Measurements from ENCODE around the gene LTBP4. TPM values are rescaled to one million over a fixed set of nuclear protein-coding genes. Genes with fewer than 3 reads are reported as not detected.

The LTBP4 gene, protein sequence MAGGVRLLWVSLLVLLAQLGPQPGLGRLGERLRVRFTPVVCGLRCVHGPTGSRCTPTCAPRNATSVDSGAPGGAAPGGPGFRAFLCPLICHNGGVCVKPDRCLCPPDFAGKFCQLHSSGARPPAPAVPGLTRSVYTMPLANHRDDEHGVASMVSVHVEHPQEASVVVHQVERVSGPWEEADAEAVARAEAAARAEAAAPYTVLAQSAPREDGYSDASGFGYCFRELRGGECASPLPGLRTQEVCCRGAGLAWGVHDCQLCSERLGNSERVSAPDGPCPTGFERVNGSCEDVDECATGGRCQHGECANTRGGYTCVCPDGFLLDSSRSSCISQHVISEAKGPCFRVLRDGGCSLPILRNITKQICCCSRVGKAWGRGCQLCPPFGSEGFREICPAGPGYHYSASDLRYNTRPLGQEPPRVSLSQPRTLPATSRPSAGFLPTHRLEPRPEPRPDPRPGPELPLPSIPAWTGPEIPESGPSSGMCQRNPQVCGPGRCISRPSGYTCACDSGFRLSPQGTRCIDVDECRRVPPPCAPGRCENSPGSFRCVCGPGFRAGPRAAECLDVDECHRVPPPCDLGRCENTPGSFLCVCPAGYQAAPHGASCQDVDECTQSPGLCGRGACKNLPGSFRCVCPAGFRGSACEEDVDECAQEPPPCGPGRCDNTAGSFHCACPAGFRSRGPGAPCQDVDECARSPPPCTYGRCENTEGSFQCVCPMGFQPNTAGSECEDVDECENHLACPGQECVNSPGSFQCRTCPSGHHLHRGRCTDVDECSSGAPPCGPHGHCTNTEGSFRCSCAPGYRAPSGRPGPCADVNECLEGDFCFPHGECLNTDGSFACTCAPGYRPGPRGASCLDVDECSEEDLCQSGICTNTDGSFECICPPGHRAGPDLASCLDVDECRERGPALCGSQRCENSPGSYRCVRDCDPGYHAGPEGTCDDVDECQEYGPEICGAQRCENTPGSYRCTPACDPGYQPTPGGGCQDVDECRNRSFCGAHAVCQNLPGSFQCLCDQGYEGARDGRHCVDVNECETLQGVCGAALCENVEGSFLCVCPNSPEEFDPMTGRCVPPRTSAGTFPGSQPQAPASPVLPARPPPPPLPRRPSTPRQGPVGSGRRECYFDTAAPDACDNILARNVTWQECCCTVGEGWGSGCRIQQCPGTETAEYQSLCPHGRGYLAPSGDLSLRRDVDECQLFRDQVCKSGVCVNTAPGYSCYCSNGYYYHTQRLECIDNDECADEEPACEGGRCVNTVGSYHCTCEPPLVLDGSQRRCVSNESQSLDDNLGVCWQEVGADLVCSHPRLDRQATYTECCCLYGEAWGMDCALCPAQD (N-terminal part only)
- total RNA-seq = 81.2 and 83.3 TPM in 2 replicates
- 15.3 TPM for total RNA-seq (2013)
- 105 and 127 TPM in 2 replicates for polyA plus RNA-seq
- polyA minus RNA-seq = 27.4 and 58.1 TPM in 2 replicates

DNA sequence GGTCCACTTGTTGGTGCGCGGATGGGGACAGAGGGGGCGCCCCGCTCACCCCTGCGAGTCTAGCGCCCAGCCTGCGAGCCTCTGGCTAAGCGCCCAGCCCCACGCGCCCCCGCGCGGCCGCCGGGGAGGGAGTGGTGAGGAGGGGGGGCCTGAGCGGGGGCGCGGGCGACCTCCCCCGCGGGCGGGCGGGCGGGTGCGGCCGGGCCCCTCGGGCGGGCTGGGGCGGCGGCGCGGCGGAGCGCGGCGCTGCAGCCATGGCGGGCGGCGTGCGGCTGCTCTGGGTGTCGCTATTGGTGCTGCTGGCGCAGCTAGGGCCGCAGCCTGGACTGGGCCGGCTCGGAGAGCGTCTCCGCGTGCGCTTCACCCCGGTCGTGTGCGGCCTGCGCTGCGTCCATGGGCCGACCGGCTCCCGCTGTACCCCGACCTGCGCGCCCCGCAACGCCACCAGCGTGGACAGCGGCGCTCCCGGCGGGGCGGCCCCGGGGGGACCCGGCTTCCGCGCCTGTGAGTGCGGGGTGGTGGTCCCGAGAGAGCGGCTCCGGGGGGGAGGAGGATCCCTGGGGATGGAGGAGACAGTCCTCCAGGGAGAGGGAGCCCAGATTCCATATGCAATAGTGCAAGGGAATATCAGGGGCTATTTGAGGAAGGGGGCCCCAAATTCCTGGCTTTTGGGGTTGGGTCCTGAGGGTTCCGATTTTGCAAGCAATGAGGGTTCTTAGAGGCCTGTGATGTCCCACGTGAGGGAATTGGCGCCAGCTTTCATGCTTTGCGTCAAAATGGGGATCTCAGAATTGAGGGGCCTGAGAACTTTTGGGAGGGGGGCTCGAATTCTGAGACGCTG lies at the start of gene LTBP4:
Gene LTBP4, plus strand, starts transcription at position 236 of the 841 bp plus-strand sequence. Its CDS starts 19 bp downstream, at position 255.
- peak within 1 kb of the TSS in 3 of 5 experiments; percentile 18 to 54 (median 41) for H3K4me3 ChIP-seq (ENCODE audit: control extremely low read depth in 1 of 5, extremely low read depth in 1 of 5, insufficient read depth in 1 of 5, low read depth in 2 of 5, low read length in 4 of 5)
- H4K20me1 ChIP-seq (ENCODE audit: control insufficient read depth, insufficient read depth, low read length, poor library complexity, severe bottlenecking) = no peaks in the 10 kb centered on the region

More for the DNA sequence above, at the start of gene LTBP4:
- H3K4me1 Mint-ChIP-seq = peaks cover 71% of the 10 kb centered on the region
- peak within 1 kb of the TSS; percentile 74 for H3K4me3 Mint-ChIP-seq
- intact Hi-C loops (cut with micrococcal nuclease) = no loop called here
- 1% methylated on average over 78 of the region's 82 CpGs for WGBS (ENCODE audit: insufficient coverage)
- H3K79me2 ChIP-seq (ENCODE audit: control insufficient read depth, insufficient read depth, low read length) = no peaks in the 10 kb centered on the region
- H3K4me2 ChIP-seq (replicated peaks; ENCODE audit: low read depth, low read length, poor library complexity, severe bottlenecking) = peak within 1 kb of the TSS; percentile 87
- H3K27ac Mint-ChIP-seq = peak within 1 kb of the TSS; percentile 62
- no peaks in the 10 kb centered on the region for H3K36me3 ChIP-seq (replicated peaks in 1 of 2; ENCODE audit: control extremely low read depth in 1 of 2, control insufficient read depth in 1 of 2, extremely low read depth in 1 of 2, insufficient read depth in 2 of 2, low read length in 1 of 2)
- POLR2A ChIA-PET = interaction anchor here (0.6 to 2.0 kb wide), 2 partner anchors 9 to 216 kb away, joined by 7 to 9 read pairs; no protein-coding TSS in a partner anchor
- H3K27me3 Mint-ChIP-seq = peaks cover 31% of the 10 kb centered on the region
- H2AFZ ChIP-seq (ENCODE audit: insufficient read depth, low read depth, low read length, poor library complexity, severe bottlenecking) = peak within 1 kb of the TSS; percentile 64
- H3K27ac ChIP-seq (ENCODE audit: low read length in 2 of 2) = no peak within 1 kb of the TSS
- TF ChIP-seq, protein P1, sequence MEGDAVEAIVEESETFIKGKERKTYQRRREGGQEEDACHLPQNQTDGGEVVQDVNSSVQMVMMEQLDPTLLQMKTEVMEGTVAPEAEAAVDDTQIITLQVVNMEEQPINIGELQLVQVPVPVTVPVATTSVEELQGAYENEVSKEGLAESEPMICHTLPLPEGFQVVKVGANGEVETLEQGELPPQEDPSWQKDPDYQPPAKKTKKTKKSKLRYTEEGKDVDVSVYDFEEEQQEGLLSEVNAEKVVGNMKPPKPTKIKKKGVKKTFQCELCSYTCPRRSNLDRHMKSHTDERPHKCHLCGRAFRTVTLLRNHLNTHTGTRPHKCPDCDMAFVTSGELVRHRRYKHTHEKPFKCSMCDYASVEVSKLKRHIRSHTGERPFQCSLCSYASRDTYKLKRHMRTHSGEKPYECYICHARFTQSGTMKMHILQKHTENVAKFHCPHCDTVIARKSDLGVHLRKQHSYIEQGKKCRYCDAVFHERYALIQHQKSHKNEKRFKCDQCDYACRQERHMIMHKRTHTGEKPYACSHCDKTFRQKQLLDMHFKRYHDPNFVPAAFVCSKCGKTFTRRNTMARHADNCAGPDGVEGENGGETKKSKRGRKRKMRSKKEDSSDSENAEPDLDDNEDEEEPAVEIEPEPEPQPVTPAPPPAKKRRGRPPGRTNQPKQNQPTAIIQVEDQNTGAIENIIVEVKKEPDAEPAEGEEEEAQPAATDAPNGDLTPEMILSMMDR (IDR thresholded peaks at IDR 0.05) = no peak
- peak; percentile 50 for TF ChIP-seq EZH2 (IDR thresholded peaks at IDR 0.05; ENCODE audit: borderline replicate concordance, insufficient read depth, low read depth, low read length, poor library complexity, severe bottlenecking)
- no peaks in the 10 kb centered on the region for H3K9me3 Mint-ChIP-seq (ENCODE audit: insufficient read depth)
- CTCF ChIA-PET = interaction anchor here (0.6 to 8.6 kb wide), 10 partner anchors 8 to 297 kb away, joined by 3 to 84 read pairs (median 12); no protein-coding TSS in a partner anchor
- no peak for DNase-seq
- peaks cover 0 to 31% (median 0%) of the 10 kb centered on the region in 3 donors for H3K9me3 ChIP-seq (ENCODE audit: control extremely low read depth in 1 of 3, control insufficient read depth in 2 of 3, insufficient read depth in 1 of 3, low read length in 2 of 3)
- no peak for ATAC-seq (ENCODE audit: low read depth)
- peaks cover 0 to 64% (median 38%) of the 10 kb centered on the region in 4 experiments for H3K27me3 ChIP-seq (replicated peaks in 1 of 4; ENCODE audit: control extremely low read depth in 1 of 4, control insufficient read depth in 3 of 4, insufficient read depth in 4 of 4, low read length in 3 of 4)
- peak within 1 kb of the TSS; percentile 53 for H3K9ac ChIP-seq (ENCODE audit: low read length)
- H3K4me1 ChIP-seq (ENCODE audit: control insufficient read depth in 2 of 2, insufficient read depth in 2 of 2, low read length in 2 of 2) = peaks cover 85 to 93% of the 10 kb centered on the region in 2 donors
